Natural killer cell (primary cell): ENCODE data around the gene EVI5L. TPM values are rescaled to one million over a fixed set of nuclear protein-coding genes. Genes with fewer than 3 reads are reported as not detected.

Experiments
- ATAC-seq, 3 donors: fragments of 150-1000 bp in 2 of 3; fragments of 200-7000 bp in 1 of 3; cut with Tn5 transposase; 1 replicate in 1 of 3; 2 replicates in 2 of 3; pipeline ENCODE4 v1.10.0; 2021; ENCODE audit warnings: mild to moderate bottlenecking in 2 of 3, moderate library complexity in 2 of 3
- DNase-seq, 2 donors: peaks; one replicate each; pipeline versions ENCODE4 v3.0.0 to v3.0.0-alpha.2; 2013 to 2021; ENCODE audit warnings: mixed read lengths in 1 of 2
- H3K27ac ChIP-seq: one replicate; pipeline ENCODE4 v1.5.1; 2013; ENCODE audit warnings: mild to moderate bottlenecking, low read length
- H3K27me3 ChIP-seq: one replicate; pipeline ENCODE4 v1.6.1; 2013; ENCODE audit warnings: low read length; ENCODE audit not compliant: control insufficient read depth, insufficient read depth
- H3K36me3 ChIP-seq: one replicate; pipeline ENCODE4 v1.6.1; 2013; ENCODE audit warnings: low read length; ENCODE audit not compliant: control insufficient read depth, insufficient read depth
- H3K4me1 ChIP-seq: one replicate; pipeline ENCODE4 v1.6.1; 2013; ENCODE audit warnings: low read length; ENCODE audit not compliant: control insufficient read depth, insufficient read depth
- H3K4me3 ChIP-seq: one replicate; pipeline ENCODE4 v1.5.1; 2013; ENCODE audit warnings: low read length
- H3K9me3 ChIP-seq: one replicate; pipeline ENCODE4 v1.6.1; 2013; ENCODE audit warnings: low read length; ENCODE audit not compliant: control insufficient read depth, insufficient read depth
- H3K27ac Mint-ChIP-seq, 2 donors: one replicate each; pipeline ENCODE4 v1.8.0; 2022; ENCODE audit warnings: mild to moderate bottlenecking in 2 of 2, mixed read lengths in 2 of 2, moderate library complexity in 1 of 2
- H3K27me3 Mint-ChIP-seq, 2 donors: one replicate each; pipeline ENCODE4 v1.8.0; 2022; ENCODE audit warnings: low read depth in 2 of 2, mixed read lengths in 2 of 2
- H3K36me3 Mint-ChIP-seq: one replicate; pipeline ENCODE4 v1.8.0; 2022; ENCODE audit warnings: mixed read lengths
- H3K4me1 Mint-ChIP-seq, 2 donors: one replicate each; pipeline ENCODE4 v1.8.0; 2022; ENCODE audit warnings: mixed read lengths in 2 of 2
- H3K4me3 Mint-ChIP-seq: one replicate; pipeline ENCODE4 v1.8.0; 2022; ENCODE audit warnings: mild to moderate bottlenecking, moderate library complexity, mixed read lengths
- H3K9me3 Mint-ChIP-seq, 2 donors: one replicate each; pipeline ENCODE4 v1.8.0; 2022; ENCODE audit warnings: mixed read lengths in 2 of 2
- WGBS: methylation state at CpG from one replicate; pipeline ENCODE4 v1.1.7; 2013; ENCODE audit warnings: missing lambda C conversion rate; ENCODE audit not compliant: insufficient coverage; 5-methylcytosine and 5-hydroxymethylcytosine counted together
- intact Hi-C: fragments of 100-400 bp; cut with micrococcal nuclease; formaldehyde crosslinking; loops from one replicate; pipeline ENCODE4 v1.14.2; 2022
- total RNA-seq, 4 donors: library from RNA; stranded (reverse); fragments of 120-200 nt in 1 of 4; gene quantifications; one replicate each; pipeline versions ENCODE4 v1.2.3 to v1.2.4, GENCODE V29; 2013 to 2022
- TF ChIP-seq, protein P1 (sequence below): fragments of 200-600 bp; IDR thresholded peaks from one replicate; pipeline ENCODE4 v1.8.0; 2022; ENCODE audit warnings: antibody characterized with exemption

The EVI5L gene
- total RNA-seq, 3 donors from 2014 or later (not counting 1 experiment from before 2014, with no cell fraction given): 9.6 to 13.5 (median 11.3) TPM

DNA sequence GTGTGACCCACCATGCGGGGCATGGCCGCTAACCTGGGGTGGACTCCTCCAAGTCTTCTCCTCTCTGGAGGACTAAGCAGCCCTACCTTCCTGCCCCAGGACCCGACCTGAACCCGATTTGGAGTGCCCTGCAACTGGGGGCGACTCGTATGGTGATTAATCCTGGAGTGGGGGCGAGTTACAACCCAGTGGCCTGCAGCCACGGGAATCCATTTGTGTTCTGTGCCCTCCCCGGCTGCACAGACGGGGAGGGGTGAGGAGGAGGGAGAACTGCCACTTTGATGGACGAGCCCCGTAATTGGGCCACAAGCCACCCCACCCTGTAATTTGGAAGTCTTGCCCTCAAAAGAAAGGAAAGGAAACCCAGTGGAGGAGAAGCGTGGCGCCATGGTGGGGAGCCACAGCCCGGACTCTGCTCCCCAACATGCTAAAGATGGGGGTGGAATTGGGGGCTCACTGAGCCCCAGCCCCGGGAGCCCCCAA is 26.1 kb downstream of the EVI5L start:
- intact Hi-C loops: no loop called here
- Histone ChIP-seq H3K27ac (no peak overlapping the region), H3K36me3 (no peaks in the 10 kb centered on the region), H3K4me1 (peaks cover 11% of the 10 kb centered on the region), H3K27me3 (peaks cover 14% of the 10 kb centered on the region), H3K4me3 (no peak overlapping the region), H3K9me3 (no peaks in the 10 kb centered on the region)
- H3K4me1 Mint-ChIP-seq: peaks cover 9 to 12% of the 10 kb centered on the region in 2 donors
- TF ChIP-seq, protein P1, sequence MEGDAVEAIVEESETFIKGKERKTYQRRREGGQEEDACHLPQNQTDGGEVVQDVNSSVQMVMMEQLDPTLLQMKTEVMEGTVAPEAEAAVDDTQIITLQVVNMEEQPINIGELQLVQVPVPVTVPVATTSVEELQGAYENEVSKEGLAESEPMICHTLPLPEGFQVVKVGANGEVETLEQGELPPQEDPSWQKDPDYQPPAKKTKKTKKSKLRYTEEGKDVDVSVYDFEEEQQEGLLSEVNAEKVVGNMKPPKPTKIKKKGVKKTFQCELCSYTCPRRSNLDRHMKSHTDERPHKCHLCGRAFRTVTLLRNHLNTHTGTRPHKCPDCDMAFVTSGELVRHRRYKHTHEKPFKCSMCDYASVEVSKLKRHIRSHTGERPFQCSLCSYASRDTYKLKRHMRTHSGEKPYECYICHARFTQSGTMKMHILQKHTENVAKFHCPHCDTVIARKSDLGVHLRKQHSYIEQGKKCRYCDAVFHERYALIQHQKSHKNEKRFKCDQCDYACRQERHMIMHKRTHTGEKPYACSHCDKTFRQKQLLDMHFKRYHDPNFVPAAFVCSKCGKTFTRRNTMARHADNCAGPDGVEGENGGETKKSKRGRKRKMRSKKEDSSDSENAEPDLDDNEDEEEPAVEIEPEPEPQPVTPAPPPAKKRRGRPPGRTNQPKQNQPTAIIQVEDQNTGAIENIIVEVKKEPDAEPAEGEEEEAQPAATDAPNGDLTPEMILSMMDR: no peak
- WGBS: 90% methylated on average over 16 of the region's 16 CpGs
- H3K4me3 Mint-ChIP-seq: no peak overlapping the region
- H3K27me3 Mint-ChIP-seq: peaks cover 0 to 2% of the 10 kb centered on the region in 2 donors
- no peak overlapping the region for H3K27ac Mint-ChIP-seq
- H3K9me3 Mint-ChIP-seq: no peaks in the 10 kb centered on the region
- no peaks in the 10 kb centered on the region for H3K36me3 Mint-ChIP-seq
- DNase-seq (no peak), ATAC-seq (no peak)

DNA sequence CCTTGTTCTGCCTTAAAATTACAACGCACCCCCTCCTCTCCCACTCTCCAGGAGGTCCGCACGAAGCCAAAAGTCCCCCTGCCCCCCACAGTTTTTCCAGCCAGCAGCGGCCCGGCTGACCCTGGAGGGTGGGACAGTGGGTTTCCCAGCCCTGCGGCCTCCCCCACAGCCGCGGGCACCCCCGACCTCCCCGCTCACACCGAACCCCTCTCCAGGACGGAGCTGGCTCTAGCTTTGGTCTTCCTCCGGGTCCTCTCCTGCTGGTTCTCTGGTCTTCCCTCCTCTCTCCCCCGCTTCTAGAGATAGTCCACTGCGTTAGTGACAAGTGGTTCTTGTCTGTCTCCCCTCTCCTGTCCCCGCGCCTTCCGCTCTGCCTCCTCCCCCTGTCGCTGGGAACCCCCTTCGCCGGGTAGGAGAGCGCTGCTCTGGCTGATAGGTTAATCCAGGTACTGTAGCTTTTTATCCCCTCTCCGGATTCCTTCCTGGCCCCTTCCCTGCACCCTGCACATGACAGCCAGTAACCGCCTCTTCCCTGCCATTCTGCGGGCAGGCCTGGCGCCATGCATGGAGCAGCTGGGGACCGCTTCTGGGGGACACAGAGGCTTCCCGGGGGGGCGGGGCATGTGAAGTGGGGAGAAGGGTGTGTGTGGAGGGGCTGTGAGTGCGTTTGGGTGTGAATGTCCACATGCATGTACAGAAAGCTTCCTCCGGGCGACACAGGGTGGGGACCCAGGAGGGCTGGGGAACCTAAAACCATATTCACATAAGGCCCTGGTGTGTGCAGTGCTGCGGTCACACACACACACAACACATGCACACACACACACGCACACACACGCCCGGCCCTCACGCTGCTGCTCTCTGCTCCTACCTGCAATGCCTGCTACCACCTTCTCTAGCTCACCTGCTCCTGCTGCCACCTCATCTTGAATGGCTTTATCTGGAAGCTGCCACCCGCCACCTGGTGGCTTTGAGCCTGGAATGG is 27.0 kb downstream of the EVI5L start:
- WGBS: 91% methylated on average over 38 of the region's 38 CpGs

DNA sequence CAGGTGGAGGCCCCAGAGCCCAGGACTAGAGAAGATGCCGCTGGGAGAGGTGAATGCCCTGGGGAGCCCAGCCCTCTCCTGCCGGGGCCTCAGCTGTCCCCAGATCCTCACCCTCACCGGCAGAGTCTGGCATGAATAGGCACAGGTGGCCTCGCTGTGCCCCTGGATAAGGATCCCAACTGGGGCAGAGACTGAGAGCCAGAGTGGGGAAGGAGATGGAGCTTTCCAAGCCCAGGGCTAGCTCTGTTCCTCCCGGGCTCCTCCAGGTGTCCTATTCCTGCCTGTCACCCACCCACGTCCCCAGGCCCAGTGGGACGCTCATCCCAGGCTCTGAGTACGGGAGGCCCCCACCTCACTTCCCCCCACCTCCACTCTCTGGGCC is 27.7 kb downstream of the EVI5L start:
- TF ChIP-seq, protein P1: no peak
- no peaks in the 10 kb centered on the region for H3K9me3 ChIP-seq
- H3K4me1 Mint-ChIP-seq: peaks cover 8 to 16% of the 10 kb centered on the region in 2 donors
- H3K27ac Mint-ChIP-seq: no peak overlapping the region
- H3K4me3 ChIP-seq: no peak overlapping the region
- H3K9me3 Mint-ChIP-seq: no peaks in the 10 kb centered on the region
- H3K4me1 ChIP-seq: peaks cover 23% of the 10 kb centered on the region
- no peak for ATAC-seq
- DNase-seq: no peak
- no peak overlapping the region for H3K4me3 Mint-ChIP-seq
- H3K27me3 ChIP-seq: peaks cover 20% of the 10 kb centered on the region
- no peaks in the 10 kb centered on the region for H3K36me3 ChIP-seq
- WGBS: 88% methylated on average over 8 of the region's 8 CpGs
- H3K27me3 Mint-ChIP-seq: peaks cover 0 to 3% of the 10 kb centered on the region in 2 donors
- intact Hi-C loops: no loop called here
- H3K36me3 Mint-ChIP-seq: no peaks in the 10 kb centered on the region
- H3K27ac ChIP-seq: no peak overlapping the region

More for the DNA sequence above, 27.0 kb downstream of the EVI5L start:
- H3K27ac ChIP-seq: no peak overlapping the region
- Mint-ChIP-seq H3K27ac (no peak overlapping the region), H3K9me3 (no peaks in the 10 kb centered on the region), H3K36me3 (no peaks in the 10 kb centered on the region), H3K4me3 (no peak overlapping the region), H3K4me1 (peaks cover 9 to 16% of the 10 kb centered on the region in 2 donors), H3K27me3 (peaks cover 0 to 3% of the 10 kb centered on the region in 2 donors)
- H3K4me3 ChIP-seq: no peak overlapping the region
- H3K36me3 ChIP-seq: no peaks in the 10 kb centered on the region
- no peak for ATAC-seq
- intact Hi-C loops: no loop called here
- TF ChIP-seq, protein P1: no peak
- peaks cover 19% of the 10 kb centered on the region for H3K4me1 ChIP-seq
- DNase-seq: no peak
- H3K9me3 ChIP-seq: no peaks in the 10 kb centered on the region
- peaks cover 17% of the 10 kb centered on the region for H3K27me3 ChIP-seq
